BLaER1 (cell line): Measurements from ENCODE around the gene BRD1.

Source experiments
- H3K27ac ChIP-seq: shearing (Covaris generic); formaldehyde crosslinking; 2 replicates; pipeline ENCODE4 v1.8.1; 2022
- H3K27me3 ChIP-seq: shearing (Covaris generic); formaldehyde crosslinking; 2 replicates; pipeline ENCODE4 v1.8.1; 2022
- H3K36me3 ChIP-seq: shearing (Covaris generic); formaldehyde crosslinking; 2 replicates; pipeline ENCODE4 v1.8.1; 2022
- H3K4me1 ChIP-seq: shearing (Covaris generic); formaldehyde crosslinking; 2 replicates; pipeline ENCODE4 v1.8.1; 2022
- H3K4me2 ChIP-seq: shearing (Covaris generic); formaldehyde crosslinking; 2 replicates; pipeline ENCODE4 v1.8.1; 2022
- H3K4me3 ChIP-seq: shearing (Covaris generic); formaldehyde crosslinking; 2 replicates; pipeline ENCODE4 v1.8.1; 2022
- H3K9ac ChIP-seq: shearing (Covaris generic); formaldehyde crosslinking; 2 replicates; pipeline ENCODE4 v1.8.1; 2022
- H3K9me3 ChIP-seq: shearing (Covaris generic); formaldehyde crosslinking; 2 replicates; pipeline ENCODE4 v1.8.1; 2022
- H4K20me1 ChIP-seq: shearing (Covaris generic); formaldehyde crosslinking; 2 replicates; pipeline ENCODE4 v1.8.1; 2022
- Cebpa-rat ChIP-seq: shearing (Covaris generic); IDR thresholded peaks from 2 replicates; pipeline ENCODE4 v1.8.1; 2022

BRD1 gene

DNA sequence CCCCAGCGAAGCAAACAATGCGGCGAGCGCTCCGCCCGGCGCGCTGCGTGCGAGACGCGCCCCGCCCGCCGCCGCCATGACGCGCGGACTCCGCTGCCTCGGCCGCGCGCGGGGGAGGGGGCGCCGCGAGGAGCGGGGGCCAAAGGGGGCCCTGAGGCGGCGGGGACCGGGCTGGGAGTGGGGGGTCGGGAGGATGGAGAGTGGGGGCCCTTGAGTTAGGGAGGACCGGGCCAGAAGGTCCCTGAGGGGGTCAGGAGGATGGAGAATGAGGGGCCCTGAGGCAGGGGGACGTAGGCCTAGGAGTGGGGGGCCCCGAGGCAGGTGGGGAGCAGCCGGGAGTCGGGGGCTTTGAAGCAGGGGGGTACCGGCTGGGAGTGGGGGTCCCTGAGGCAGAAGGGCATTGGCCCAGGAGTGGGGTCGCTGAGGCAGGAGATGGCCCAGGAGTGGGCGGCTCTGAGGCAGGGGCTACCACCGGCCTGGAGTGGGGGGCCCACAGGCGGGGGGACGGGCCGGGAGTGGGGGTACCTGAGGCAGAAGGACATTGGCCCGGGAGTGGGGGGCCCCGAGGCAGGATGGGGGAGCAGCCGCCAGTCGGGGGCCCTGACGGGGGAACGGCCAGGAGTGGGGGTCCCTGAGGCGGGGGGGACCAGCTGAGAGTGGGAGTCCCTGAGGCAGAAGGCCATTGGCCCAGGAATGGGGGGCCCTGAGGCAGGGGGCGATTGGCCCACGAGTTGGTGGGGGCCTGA is at the start of gene BRD1:
BRD1 (minus strand) TSS at position 21 of the 746 bp plus-strand sequence. CDS start 3,556 bp downstream, outside the sequence.
- peaks cover 41% of the 10 kb centered on the region for H4K20me1 ChIP-seq
- H3K9ac ChIP-seq = peak within 1 kb of the TSS; percentile 98
- peak within 1 kb of the TSS; percentile 98 for H3K4me3 ChIP-seq
- H3K27ac ChIP-seq = peak within 1 kb of the TSS; percentile 97
- peaks cover 33% of the 10 kb centered on the region for H3K4me1 ChIP-seq
- H3K27me3 ChIP-seq = no peaks in the 10 kb centered on the region
- no peaks in the 10 kb centered on the region for H3K9me3 ChIP-seq
- TF ChIP-seq Cebpa-rat = no peak
- peak within 1 kb of the TSS; percentile 98 for H3K4me2 ChIP-seq
- H3K36me3 ChIP-seq = peaks cover 25% of the 10 kb centered on the region

DNA sequence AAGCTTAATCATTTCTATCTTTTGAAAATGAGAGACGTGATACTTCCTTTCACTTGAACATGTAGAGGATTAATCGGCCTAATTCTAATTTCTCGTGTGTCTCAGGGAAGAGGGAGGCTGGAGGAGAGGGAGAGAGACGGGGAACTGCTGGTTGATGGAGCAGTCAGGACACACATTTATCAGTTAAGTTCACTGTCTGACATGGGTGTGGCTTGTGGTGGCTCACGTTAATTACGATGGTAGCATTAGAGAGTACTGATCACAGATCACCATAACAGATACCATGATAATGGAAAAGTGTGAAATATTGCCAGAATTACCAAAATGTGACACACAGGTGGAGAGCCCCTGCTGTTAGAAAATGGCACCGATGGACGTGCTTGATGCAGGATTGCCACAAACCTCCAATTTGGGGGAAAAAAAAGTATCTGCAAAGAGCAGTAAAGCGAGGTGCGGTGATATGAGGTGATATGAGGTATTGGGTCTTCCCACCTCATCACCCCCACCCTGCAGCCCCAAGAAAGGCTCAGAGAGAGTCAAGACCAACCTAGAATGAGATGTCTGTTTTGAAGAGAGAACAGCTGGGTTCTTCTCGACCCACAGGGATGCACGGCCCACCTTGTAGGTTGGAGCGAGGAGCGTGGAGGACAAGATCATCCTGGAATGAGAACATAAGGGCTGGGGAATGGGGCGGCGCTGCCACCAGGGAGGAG is 45.7 kb upstream of the BRD1 start:
- peaks cover 96% of the 10 kb centered on the region for H3K9me3 ChIP-seq
- peaks cover 88% of the 10 kb centered on the region for H3K36me3 ChIP-seq
- TF ChIP-seq Cebpa-rat = no peak

DNA sequence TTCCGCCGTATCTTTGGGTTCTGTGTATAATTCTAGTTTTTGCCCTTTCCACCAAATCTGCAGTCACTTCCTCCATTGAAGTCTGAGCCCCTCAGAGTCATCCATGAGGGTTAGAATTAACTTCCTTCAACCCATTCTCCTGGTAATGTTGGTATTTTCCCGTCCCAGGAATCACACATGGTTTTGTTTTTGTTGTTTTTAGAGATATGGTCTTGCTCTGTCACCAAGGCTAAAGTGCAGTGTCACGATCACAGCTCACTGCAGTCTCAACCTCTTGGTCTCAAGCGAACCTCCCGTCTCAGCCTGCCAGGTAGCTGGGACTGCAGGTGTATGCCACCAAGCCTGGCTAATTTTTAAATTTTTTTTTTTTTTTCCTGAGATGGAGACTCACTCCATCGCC is 44.7 kb upstream of the BRD1 start:
- Histone ChIP-seq H3K9me3 (peaks cover 96% of the 10 kb centered on the region), H3K4me3 (no peak overlapping the region), H3K27me3 (no peaks in the 10 kb centered on the region), H3K27ac (no peak overlapping the region), H3K4me2 (no peak overlapping the region), H4K20me1 (peaks cover 98% of the 10 kb centered on the region), H3K4me1 (peaks cover 8% of the 10 kb centered on the region; the same call in 1 of the 2 replicates), H3K9ac (no peak overlapping the region), H3K36me3 (peaks cover 88% of the 10 kb centered on the region)
- no peak for TF ChIP-seq Cebpa-rat

More for the DNA sequence above, 45.7 kb upstream of the BRD1 start:
- H3K4me1 ChIP-seq = peaks cover 8% of the 10 kb centered on the region; the same call in 1 of the 2 replicates
- H3K4me3 ChIP-seq = no peak overlapping the region
- H3K27ac ChIP-seq = no peak overlapping the region
- no peak overlapping the region for H3K4me2 ChIP-seq
- peaks cover 98% of the 10 kb centered on the region for H4K20me1 ChIP-seq
- H3K9ac ChIP-seq = no peak overlapping the region
- no peaks in the 10 kb centered on the region for H3K27me3 ChIP-seq

DNA sequence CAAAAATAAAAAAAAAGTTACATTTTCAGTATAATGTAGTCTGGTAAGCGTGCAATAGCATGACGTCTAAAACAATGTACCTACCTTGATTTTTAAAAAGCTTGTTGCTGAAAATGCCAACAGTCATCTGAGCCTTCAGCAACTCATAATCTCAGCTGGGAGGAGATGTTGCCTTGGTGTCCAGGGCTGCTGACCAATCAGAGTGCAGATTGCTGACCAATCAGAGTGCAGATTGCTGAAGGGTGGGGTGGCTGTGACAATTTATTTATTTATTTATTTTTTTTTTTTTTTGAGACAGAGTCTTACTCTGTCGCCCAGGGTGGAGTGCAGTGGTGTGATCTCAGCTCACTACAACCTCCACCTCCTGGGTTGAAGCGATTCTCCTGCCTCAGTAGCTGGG is 43.8 kb upstream of the BRD1 start:
- Histone ChIP-seq H3K4me2 (no peak overlapping the region), H3K4me3 (no peak overlapping the region), H3K9me3 (peaks cover 96% of the 10 kb centered on the region), H3K27me3 (no peaks in the 10 kb centered on the region), H3K36me3 (peaks cover 88% of the 10 kb centered on the region), H4K20me1 (peaks cover 98% of the 10 kb centered on the region), H3K27ac (no peak overlapping the region), H3K4me1 (peaks cover 8% of the 10 kb centered on the region; the same call in 1 of the 2 replicates), H3K9ac (no peak overlapping the region)
- TF ChIP-seq Cebpa-rat = no peak

DNA sequence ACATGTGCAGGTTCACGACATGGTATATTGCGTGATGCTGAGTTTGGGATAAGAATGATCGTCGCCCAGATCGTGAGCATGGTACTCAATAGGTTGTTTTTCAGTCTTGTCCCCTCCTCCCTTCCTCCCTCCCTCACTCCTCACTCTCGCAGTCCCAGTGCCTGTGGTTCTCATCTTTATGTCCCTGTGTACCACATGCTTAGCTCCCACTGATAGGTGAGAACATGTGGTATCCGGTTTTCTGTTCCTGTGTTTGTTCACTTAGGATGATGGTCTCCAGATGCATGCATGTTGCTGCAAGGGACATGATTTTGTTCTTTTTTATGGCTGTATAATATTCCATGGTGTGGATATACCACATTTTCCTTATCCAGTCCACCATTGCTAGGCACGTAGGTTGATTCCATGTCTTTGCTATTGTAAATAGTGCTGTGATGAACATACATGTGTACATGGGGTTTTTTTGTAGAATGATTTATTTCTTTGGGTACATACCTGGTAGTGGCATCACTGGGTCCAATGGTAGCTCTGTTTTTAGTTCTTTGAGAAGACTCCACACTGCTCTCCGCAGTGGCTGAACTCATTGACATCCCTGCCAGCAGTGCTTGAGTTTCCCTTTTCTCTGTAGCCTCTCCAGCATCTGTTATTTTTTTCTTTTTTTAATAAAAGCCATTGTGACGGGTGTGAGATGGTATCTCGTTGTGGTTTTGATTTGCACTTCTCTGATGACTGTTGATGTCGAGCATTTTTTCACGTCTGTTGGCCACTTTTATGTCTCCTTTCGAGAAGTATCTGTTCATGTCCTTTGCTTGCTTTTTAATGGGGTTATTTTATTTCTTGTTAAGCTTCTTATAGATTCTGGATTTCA is 42.4 kb upstream of the BRD1 start:
- Histone ChIP-seq H3K27ac (no peak overlapping the region), H4K20me1 (peaks cover 100% of the 10 kb centered on the region), H3K9ac (no peak overlapping the region)

DNA sequence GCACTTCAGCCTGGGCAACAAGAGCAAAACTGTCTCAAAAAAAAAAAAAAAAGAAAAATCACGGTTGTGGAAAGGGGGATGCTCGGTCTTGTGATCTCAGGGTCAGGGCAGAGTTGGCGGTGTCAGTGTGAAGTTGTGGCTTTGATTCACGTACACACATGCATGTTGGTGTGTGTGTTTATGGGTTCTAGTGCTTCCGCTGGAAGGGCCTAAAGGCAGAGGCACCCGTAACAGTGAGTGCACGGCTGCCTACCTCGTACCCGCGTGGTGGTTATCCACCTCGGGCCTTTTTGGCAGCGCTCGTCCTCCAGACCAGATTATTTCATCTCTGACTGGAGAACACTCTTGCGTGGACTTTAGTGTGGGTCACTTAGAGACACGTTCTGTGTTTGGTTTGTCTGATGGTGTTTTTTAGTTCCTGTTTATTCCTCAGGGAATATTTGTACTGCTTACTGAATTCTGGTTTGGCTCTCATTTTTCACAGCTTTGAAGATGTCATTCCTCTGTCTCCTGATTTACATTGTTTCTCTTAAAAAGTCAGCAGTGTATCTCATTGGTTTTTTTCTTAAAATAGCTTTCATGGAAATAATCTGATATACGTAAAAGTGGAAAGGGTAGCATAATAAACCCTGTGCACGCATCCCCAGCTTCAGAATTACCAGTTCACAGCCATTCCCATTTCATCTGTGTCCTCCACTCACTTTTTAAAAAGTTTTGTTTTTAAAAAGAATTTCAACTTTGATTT is 41.6 kb upstream of the BRD1 start:
- Histone ChIP-seq H3K27me3 (no peaks in the 10 kb centered on the region), H3K36me3 (peaks cover 88% of the 10 kb centered on the region), H3K4me3 (0 out of 2 replicates have a peak overlapping the region, but pooled peaks have one; percentile 11), H3K4me2 (no peak overlapping the region), H3K9me3 (peaks cover 99% of the 10 kb centered on the region), H4K20me1 (peaks cover 98% of the 10 kb centered on the region), H3K4me1 (peaks cover 8% of the 10 kb centered on the region; the same call in 1 of the 2 replicates), H3K9ac (no peak overlapping the region), H3K27ac (no peak overlapping the region)
- no peak for TF ChIP-seq Cebpa-rat

More for the DNA sequence above, 42.4 kb upstream of the BRD1 start:
- peaks cover 89% of the 10 kb centered on the region for H3K36me3 ChIP-seq
- H3K9me3 ChIP-seq = peaks cover 99% of the 10 kb centered on the region
- H3K4me1 ChIP-seq = peaks cover 8% of the 10 kb centered on the region; the same call in 1 of the 2 replicates
- peak overlapping the region; percentile 7 for H3K4me2 ChIP-seq
- no peak for TF ChIP-seq Cebpa-rat
- no peak overlapping the region for H3K4me3 ChIP-seq
- no peaks in the 10 kb centered on the region for H3K27me3 ChIP-seq

DNA sequence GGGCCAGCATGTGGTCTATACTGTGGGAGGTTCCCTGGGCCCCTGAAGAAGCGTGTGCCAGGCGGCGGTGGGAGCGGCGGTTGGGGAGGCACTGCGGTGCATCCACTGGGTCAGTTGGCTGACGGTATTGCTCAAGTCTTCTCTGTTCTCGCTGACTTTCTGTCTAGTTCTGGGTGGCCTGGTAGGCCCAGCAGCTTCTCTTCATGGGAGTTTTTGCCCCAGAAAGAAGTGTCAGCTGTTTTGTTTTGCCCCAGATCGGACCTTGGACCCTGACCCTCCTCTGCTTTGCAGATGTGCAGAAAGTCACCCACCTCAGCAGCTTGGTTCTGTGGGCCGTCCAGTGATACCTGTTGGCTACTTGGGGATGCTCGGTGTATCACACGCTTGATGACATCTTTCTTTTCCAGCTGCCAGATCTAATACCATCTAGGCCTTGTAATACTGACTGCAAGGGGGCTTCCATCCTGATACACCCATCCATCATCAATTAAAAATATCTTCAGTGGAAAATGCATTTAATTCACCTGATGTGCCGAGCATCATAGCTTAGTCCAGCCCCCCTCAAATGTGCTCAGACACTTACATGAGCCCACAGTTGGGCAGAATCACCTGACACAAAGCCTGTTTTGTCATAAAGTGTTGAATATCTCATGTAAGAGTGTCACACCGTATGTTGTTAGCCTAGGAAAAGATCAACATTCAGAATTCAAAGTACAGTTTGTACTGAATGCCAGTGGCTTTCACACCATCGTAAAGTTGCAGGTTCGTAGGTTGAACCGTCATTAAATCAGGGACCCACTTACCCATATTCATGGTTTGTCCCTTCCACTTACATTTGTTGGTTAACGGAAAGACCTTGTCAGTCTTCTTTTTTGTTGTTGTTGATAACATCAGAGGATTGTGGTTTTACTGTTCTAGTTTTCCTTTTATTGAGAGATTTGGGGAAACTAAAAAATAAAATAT is 39.9 kb upstream of the BRD1 start:
- no peak overlapping the region for H3K4me2 ChIP-seq

DNA sequence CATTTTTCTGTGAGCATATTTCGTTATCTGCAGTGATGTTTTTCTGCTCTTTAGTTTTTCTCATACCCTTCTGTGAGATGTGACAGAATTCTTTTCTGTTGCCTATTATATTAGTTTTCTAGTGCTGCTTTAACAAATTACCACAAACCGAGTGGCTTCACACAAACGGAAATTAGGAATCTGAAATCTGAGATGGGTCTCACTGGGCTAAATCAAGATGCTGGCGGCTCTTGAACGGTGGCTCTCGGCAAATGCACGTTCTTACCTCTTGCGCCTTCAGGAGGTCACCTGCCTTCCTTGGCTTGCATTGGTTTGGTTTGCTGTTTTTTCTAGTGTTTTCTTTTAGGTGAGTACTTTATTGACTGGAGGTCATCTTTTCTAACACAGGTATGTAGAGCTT is 39.0 kb upstream of the BRD1 start:
- Histone ChIP-seq H3K27ac (no peak overlapping the region), H3K9ac (no peak overlapping the region), H4K20me1 (peaks cover 98% of the 10 kb centered on the region), H3K9me3 (peaks cover 99% of the 10 kb centered on the region), H3K4me1 (peaks cover 8% of the 10 kb centered on the region; the same call in 1 of the 2 replicates), H3K36me3 (peaks cover 88% of the 10 kb centered on the region), H3K27me3 (no peaks in the 10 kb centered on the region), H3K4me3 (no peak overlapping the region), H3K4me2 (no peak overlapping the region)
- TF ChIP-seq Cebpa-rat = no peak

More for the DNA sequence above, 39.9 kb upstream of the BRD1 start:
- H3K27me3 ChIP-seq = no peaks in the 10 kb centered on the region
- peaks cover 8% of the 10 kb centered on the region; the same call in 1 of the 2 replicates for H3K4me1 ChIP-seq
- H3K9me3 ChIP-seq = peaks cover 99% of the 10 kb centered on the region
- H4K20me1 ChIP-seq = peaks cover 98% of the 10 kb centered on the region
- H3K4me3 ChIP-seq = no peak overlapping the region
- H3K36me3 ChIP-seq = peaks cover 88% of the 10 kb centered on the region
- H3K27ac ChIP-seq = no peak overlapping the region
- TF ChIP-seq Cebpa-rat = no peak
- H3K9ac ChIP-seq = no peak overlapping the region
